IPS-20b (cell line): ENCODE measurements around the gene DLGAP5.

ENCODE experiments used
- H3K27ac ChIP-seq: one replicate; pipeline ENCODE4 v1.5.1; 2013; ENCODE audit warnings: low read length
- H3K27me3 ChIP-seq: 2 replicates; pipeline ENCODE4 v1.6.1; 2013; ENCODE audit warnings: mild to moderate bottlenecking, low read length, inconsistent platforms; ENCODE audit not compliant: insufficient read depth
- H3K36me3 ChIP-seq: 2 replicates; pipeline ENCODE4 v1.6.1; 2013; ENCODE audit warnings: low read depth, mild to moderate bottlenecking, inconsistent platforms, low read length, moderate library complexity; ENCODE audit not compliant: insufficient read depth
- H3K4me1 ChIP-seq: 2 replicates; pipeline ENCODE4 v1.6.1; 2013; ENCODE audit warnings: mild to moderate bottlenecking, control low read depth, inconsistent platforms, low read length, moderate library complexity; ENCODE audit not compliant: insufficient read depth
- H3K4me3 ChIP-seq: 2 replicates; pipeline ENCODE4 v1.5.1; 2013; ENCODE audit warnings: mild to moderate bottlenecking, low read length, inconsistent platforms
- H3K9ac ChIP-seq: 2 replicates; pipeline ENCODE4 v1.6.1; 2013; ENCODE audit warnings: low read depth, mild to moderate bottlenecking, inconsistent platforms, low read length, moderate library complexity
- H3K9me3 ChIP-seq: 2 replicates; pipeline ENCODE4 v1.6.1; 2013; ENCODE audit warnings: mild to moderate bottlenecking, low read depth, low read length, inconsistent platforms; ENCODE audit not compliant: insufficient read depth

Gene DLGAP5

DNA sequence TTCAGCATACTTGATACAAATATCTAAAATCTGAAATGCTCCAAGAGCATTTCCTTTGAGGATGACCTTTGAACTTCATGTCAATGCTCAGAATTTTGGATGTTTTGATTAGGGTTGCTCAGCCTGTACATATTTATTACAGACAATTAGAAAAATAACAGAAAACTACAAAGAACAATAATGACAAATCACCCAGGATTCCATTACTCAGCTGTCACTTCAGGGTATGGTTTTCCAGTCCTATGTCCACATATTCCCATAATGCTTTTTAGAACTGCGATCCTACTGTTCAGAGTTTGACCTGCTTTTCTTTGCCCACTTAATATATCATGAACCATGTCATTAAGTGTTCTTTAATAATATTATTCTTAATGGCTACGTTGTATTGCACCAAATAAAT, 11.4 kb downstream of the DLGAP5 start:
- H3K4me3 ChIP-seq, result no peak overlapping the region
- no peak overlapping the region for H3K9ac ChIP-seq
- H3K4me1 ChIP-seq, result no peaks in the 10 kb centered on the region
- peaks cover 95% of the 10 kb centered on the region for H3K36me3 ChIP-seq
- no peak overlapping the region for H3K27ac ChIP-seq
- H3K9me3 ChIP-seq, result no peaks in the 10 kb centered on the region
- H3K27me3 ChIP-seq, result no peaks in the 10 kb centered on the region

- H3K36me3 ChIP-seq, result peaks cover 95% of the 10 kb centered on the region
- H3K9me3 ChIP-seq, result no peaks in the 10 kb centered on the region
- H3K27ac ChIP-seq, result no peak overlapping the region
- no peaks in the 10 kb centered on the region for H3K4me1 ChIP-seq
- H3K4me3 ChIP-seq, result no peak overlapping the region
- H3K27me3 ChIP-seq, result no peaks in the 10 kb centered on the region
- H3K9ac ChIP-seq, result no peak overlapping the region
These were observed 20.9 kb downstream of the DLGAP5 start for GRCh38 chr14:55170526-55170925.

DNA sequence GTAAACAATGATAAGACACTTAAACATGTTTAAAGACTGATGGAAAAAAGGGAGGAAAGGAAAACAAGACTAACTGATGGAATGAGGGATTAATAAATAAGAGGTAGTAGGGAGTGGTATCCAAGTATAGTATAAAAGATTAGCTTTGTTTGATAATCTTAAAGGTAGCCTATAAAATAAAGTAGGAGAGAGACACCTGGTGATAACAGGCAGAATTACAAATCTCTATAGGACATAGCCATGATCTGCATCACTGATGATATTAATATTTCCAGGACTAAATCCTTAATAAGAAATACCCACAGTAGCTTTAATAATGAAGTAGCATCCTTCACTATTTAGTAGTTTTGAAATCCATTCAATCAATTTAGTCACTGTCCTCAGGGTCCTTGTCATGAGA, 30.4 kb downstream of the DLGAP5 start:
- Histone ChIP-seq H3K27ac (no peak overlapping the region), H3K4me1 (no peaks in the 10 kb centered on the region), H3K4me3 (no peak overlapping the region), H3K27me3 (no peaks in the 10 kb centered on the region), H3K9me3 (peaks cover 3% of the 10 kb centered on the region; the same call in 1 of the 2 replicates), H3K36me3 (peaks cover 84% of the 10 kb centered on the region), H3K9ac (no peak overlapping the region)

- Histone ChIP-seq H3K9me3 (no peaks in the 10 kb centered on the region), H3K27ac (no peak overlapping the region), H3K36me3 (peaks cover 84% of the 10 kb centered on the region), H3K4me1 (no peaks in the 10 kb centered on the region), H3K9ac (no peak overlapping the region), H3K4me3 (no peak overlapping the region), H3K27me3 (no peaks in the 10 kb centered on the region)
These were observed 33.0 kb downstream of the DLGAP5 start for GRCh38 chr14:55158412-55158811.

DNA sequence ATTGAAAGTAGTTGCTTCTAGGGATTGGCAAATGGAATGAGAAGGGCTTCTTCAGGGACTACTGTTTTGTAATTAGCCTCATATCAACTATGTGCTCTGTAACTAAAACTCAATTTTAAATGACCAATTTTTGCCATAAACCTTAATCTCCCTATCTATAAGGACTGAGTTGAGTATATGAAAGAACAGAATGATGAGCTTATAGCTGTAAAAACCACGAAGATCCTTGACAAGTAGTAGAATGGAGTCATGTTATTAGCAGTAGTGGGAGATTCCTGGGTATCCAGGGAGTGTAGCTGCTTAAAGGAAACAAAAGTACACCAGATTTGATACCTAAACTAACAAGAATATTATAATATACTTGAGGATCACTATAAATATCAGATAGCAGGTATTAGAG, 34.3 kb downstream of the DLGAP5 start:
- Histone ChIP-seq H3K27ac (no peak overlapping the region), H3K9me3 (no peaks in the 10 kb centered on the region), H3K4me1 (no peaks in the 10 kb centered on the region), H3K36me3 (peaks cover 85% of the 10 kb centered on the region), H3K9ac (no peak overlapping the region), H3K4me3 (no peak overlapping the region), H3K27me3 (no peaks in the 10 kb centered on the region)

DNA sequence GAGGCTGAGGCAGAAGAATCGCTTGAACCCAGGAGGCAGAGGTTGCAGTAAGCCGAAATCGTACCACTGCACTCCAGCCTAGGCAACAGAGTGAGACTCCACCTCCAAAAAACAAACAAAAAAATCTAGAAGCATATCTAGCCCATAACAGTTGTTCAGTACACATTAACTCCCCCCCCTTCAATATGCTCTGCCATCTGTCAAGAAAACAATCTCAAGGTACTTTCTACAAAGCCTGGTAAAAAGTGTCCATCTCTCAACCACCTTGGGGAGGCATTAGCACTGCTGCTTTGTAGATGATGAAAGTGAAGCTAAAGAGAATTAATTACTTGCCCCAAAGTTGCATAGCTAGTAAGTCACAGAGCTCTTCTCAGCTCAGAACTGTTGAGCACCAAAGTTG, 37.4 kb downstream of the DLGAP5 start:
- Histone ChIP-seq H3K4me3 (no peak overlapping the region), H3K9ac (no peak overlapping the region), H3K27ac (no peak overlapping the region), H3K9me3 (no peaks in the 10 kb centered on the region), H3K36me3 (peaks cover 94% of the 10 kb centered on the region), H3K4me1 (no peaks in the 10 kb centered on the region), H3K27me3 (no peaks in the 10 kb centered on the region)

- H3K4me3 ChIP-seq, result no peak overlapping the region
- no peaks in the 10 kb centered on the region for H3K9me3 ChIP-seq
- peaks cover 98% of the 10 kb centered on the region for H3K36me3 ChIP-seq
- H3K27ac ChIP-seq, result no peak overlapping the region
- no peaks in the 10 kb centered on the region for H3K27me3 ChIP-seq
- H3K4me1 ChIP-seq, result no peaks in the 10 kb centered on the region
- no peak overlapping the region for H3K9ac ChIP-seq
These were observed 39.2 kb downstream of the DLGAP5 start for GRCh38 chr14:55152052-55152753.

- no peak overlapping the region for H3K27ac ChIP-seq
- H3K27me3 ChIP-seq, result no peaks in the 10 kb centered on the region
- no peaks in the 10 kb centered on the region for H3K9me3 ChIP-seq
- H3K4me1 ChIP-seq, result no peaks in the 10 kb centered on the region
- H3K9ac ChIP-seq, result no peak overlapping the region
- no peak overlapping the region for H3K4me3 ChIP-seq
- H3K36me3 ChIP-seq, result peaks cover 98% of the 10 kb centered on the region
These were observed 39.8 kb downstream of the DLGAP5 start for GRCh38 chr14:55151601-55152000.

- no peak overlapping the region for H3K27ac ChIP-seq
- H3K4me1 ChIP-seq, result no peaks in the 10 kb centered on the region
- H3K9me3 ChIP-seq, result no peaks in the 10 kb centered on the region
- no peak overlapping the region for H3K4me3 ChIP-seq
- no peaks in the 10 kb centered on the region for H3K27me3 ChIP-seq
- peaks cover 86% of the 10 kb centered on the region for H3K36me3 ChIP-seq
- no peak overlapping the region for H3K9ac ChIP-seq
These were observed 45.0 kb downstream of the DLGAP5 start for GRCh38 chr14:55146425-55146824.

GRCh38 chr14:55142466-55142865, 48.9 kb downstream of the DLGAP5 start:
- Histone ChIP-seq H3K9me3 (no peaks in the 10 kb centered on the region), H3K27ac (no peak overlapping the region), H3K4me3 (no peak overlapping the region), H3K4me1 (no peaks in the 10 kb centered on the region), H3K36me3 (peaks cover 64% of the 10 kb centered on the region), H3K9ac (no peak overlapping the region), H3K27me3 (no peaks in the 10 kb centered on the region)

GRCh38 chr14:55141825-55142224, 49.6 kb downstream of the DLGAP5 start:
- Histone ChIP-seq H3K36me3 (peaks cover 57% of the 10 kb centered on the region), H3K9ac (no peak overlapping the region), H3K4me3 (no peak overlapping the region), H3K27ac (no peak overlapping the region), H3K4me1 (no peaks in the 10 kb centered on the region), H3K27me3 (no peaks in the 10 kb centered on the region), H3K9me3 (no peaks in the 10 kb centered on the region)

DNA sequence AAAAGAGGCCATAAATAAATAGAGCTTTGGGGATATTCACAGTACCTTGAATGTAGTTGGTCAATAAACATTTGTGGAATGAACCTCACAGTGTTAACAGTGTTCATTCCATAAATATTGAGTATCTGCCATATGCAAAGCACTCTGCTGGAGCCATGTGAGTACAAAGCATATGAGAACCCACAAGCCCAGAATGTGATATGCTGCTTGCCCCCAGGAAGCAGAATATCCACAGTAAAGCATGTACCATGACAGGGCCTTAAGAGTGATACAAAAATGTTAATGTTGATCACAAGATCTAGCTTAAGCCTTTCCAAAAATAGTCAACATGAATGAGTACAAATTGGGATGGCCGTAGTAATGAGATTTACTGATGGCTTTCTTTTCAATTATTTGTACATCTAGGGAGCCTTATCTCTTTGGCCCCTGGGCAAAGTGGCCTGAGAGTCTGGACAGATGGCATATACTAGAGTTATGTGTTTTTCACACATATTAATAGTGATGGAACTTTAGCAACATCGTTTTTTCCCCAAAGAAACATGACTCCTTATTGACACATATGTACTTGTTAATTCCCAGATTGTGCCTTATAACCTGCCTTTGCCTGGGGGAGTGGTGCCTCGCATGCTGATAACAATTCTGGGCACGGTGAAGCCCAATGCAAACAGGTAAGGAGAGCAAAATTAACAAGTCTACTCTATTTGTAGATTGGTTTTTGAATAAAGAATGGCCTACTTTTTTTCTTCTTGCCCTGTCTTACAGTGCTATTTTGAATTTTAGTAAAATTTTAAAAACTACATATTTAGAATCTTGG, 51.5 kb downstream of the DLGAP5 start:
- H3K9me3 ChIP-seq, result no peaks in the 10 kb centered on the region
- H3K27me3 ChIP-seq, result no peaks in the 10 kb centered on the region
- H3K9ac ChIP-seq, result no peak overlapping the region
- no peaks in the 10 kb centered on the region for H3K4me1 ChIP-seq
- H3K36me3 ChIP-seq, result peaks cover 38% of the 10 kb centered on the region
- H3K4me3 ChIP-seq, result no peak overlapping the region
- no peak overlapping the region for H3K27ac ChIP-seq
